ENCODE data around the gene SACM1L. TPM values are rescaled to one million over a fixed set of nuclear protein-coding genes. Genes with fewer than 3 reads are reported as not detected.
A peak's percentile ranks its signal among the peaks of the same experiment; 100 is the strongest.

The SACM1L gene
- total and polyA plus RNA-seq, 2 of the 13 experiments (the other 11 are each of a cell fraction or from before 2014, with no cell fraction given), result 15.1 to 27.8 TPM

GRCh38 chr3:45688882-45689786, at the start of gene SACM1L (continued):
- TF ChIP-seq ZNF460 (CRISPR knock-in tag; IDR thresholded peaks at IDR 0.05; ENCODE audit: borderline replicate concordance), result no peak; the same call in 1 of the 2 replicates
- TF ChIP-seq TERF1 (CRISPR knock-in tag; IDR thresholded peaks at IDR 0.05), result no peak
- TF ChIP-seq ZC3H4 (CRISPR knock-in tag; IDR thresholded peaks at IDR 0.05; ENCODE audit: borderline replicate concordance), result no peak
- peak; percentile 70 for TF ChIP-seq GATAD2A (CRISPR knock-in tag; IDR thresholded peaks at IDR 0.05)
- TF ChIP-seq CCDC6 (CRISPR knock-in tag; IDR thresholded peaks at IDR 0.05), result peak; percentile 83; the same call in 1 of the 2 replicates
- no peak for TF ChIP-seq KLF13 (CRISPR knock-in tag; IDR thresholded peaks at IDR 0.05)
- TF ChIP-seq ZNF766 (CRISPR knock-in tag; IDR thresholded peaks at IDR 0.05; ENCODE audit: borderline replicate concordance), result peak; percentile 89; the same call in 1 of the 2 replicates
- TF ChIP-seq, protein P1, sequence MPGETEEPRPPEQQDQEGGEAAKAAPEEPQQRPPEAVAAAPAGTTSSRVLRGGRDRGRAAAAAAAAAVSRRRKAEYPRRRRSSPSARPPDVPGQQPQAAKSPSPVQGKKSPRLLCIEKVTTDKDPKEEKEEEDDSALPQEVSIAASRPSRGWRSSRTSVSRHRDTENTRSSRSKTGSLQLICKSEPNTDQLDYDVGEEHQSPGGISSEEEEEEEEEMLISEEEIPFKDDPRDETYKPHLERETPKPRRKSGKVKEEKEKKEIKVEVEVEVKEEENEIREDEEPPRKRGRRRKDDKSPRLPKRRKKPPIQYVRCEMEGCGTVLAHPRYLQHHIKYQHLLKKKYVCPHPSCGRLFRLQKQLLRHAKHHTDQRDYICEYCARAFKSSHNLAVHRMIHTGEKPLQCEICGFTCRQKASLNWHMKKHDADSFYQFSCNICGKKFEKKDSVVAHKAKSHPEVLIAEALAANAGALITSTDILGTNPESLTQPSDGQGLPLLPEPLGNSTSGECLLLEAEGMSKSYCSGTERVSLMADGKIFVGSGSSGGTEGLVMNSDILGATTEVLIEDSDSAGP (CRISPR knock-in tag; IDR thresholded peaks at IDR 0.05; ENCODE audit: borderline replicate concordance), result peak; percentile 93
- TF ChIP-seq ZNF510 (CRISPR knock-in tag; IDR thresholded peaks at IDR 0.05; ENCODE audit: low read depth), result no peak; the same call in 1 of the 2 replicates
- TF ChIP-seq ASH2L (IDR thresholded peaks at IDR 0.05; ENCODE audit: insufficient read length, low read depth, low read length), result peak; percentile 88
- TF ChIP-seq HDAC2 (CRISPR knock-in tag; IDR thresholded peaks at IDR 0.05), result peak; percentile 57
- peak; percentile 20; the same call in 1 of the 2 replicates for TF ChIP-seq HNF4G (IDR thresholded peaks at IDR 0.05; ENCODE audit: borderline replicate concordance, low read depth, low read length)
- no peak for TF ChIP-seq HNF4G (CRISPR knock-in tag; IDR thresholded peaks at IDR 0.05; ENCODE audit: borderline replicate concordance, low read depth)
- TF ChIP-seq, protein P2, sequence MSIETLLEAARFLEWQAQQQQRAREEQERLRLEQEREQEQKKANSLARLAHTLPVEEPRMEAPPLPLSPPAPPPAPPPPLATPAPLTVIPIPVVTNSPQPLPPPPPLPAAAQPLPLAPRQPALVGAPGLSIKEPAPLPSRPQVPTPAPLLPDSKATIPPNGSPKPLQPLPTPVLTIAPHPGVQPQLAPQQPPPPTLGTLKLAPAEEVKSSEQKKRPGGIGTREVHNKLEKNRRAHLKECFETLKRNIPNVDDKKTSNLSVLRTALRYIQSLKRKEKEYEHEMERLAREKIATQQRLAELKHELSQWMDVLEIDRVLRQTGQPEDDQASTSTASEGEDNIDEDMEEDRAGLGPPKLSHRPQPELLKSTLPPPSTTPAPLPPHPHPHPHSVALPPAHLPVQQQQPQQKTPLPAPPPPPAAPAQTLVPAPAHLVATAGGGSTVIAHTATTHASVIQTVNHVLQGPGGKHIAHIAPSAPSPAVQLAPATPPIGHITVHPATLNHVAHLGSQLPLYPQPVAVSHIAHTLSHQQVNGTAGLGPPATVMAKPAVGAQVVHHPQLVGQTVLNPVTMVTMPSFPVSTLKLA (IDR thresholded peaks at IDR 0.05), result 0 out of 2 replicates have a peak, but pooled peaks have one; percentile 35
- TF ChIP-seq, protein P3, sequence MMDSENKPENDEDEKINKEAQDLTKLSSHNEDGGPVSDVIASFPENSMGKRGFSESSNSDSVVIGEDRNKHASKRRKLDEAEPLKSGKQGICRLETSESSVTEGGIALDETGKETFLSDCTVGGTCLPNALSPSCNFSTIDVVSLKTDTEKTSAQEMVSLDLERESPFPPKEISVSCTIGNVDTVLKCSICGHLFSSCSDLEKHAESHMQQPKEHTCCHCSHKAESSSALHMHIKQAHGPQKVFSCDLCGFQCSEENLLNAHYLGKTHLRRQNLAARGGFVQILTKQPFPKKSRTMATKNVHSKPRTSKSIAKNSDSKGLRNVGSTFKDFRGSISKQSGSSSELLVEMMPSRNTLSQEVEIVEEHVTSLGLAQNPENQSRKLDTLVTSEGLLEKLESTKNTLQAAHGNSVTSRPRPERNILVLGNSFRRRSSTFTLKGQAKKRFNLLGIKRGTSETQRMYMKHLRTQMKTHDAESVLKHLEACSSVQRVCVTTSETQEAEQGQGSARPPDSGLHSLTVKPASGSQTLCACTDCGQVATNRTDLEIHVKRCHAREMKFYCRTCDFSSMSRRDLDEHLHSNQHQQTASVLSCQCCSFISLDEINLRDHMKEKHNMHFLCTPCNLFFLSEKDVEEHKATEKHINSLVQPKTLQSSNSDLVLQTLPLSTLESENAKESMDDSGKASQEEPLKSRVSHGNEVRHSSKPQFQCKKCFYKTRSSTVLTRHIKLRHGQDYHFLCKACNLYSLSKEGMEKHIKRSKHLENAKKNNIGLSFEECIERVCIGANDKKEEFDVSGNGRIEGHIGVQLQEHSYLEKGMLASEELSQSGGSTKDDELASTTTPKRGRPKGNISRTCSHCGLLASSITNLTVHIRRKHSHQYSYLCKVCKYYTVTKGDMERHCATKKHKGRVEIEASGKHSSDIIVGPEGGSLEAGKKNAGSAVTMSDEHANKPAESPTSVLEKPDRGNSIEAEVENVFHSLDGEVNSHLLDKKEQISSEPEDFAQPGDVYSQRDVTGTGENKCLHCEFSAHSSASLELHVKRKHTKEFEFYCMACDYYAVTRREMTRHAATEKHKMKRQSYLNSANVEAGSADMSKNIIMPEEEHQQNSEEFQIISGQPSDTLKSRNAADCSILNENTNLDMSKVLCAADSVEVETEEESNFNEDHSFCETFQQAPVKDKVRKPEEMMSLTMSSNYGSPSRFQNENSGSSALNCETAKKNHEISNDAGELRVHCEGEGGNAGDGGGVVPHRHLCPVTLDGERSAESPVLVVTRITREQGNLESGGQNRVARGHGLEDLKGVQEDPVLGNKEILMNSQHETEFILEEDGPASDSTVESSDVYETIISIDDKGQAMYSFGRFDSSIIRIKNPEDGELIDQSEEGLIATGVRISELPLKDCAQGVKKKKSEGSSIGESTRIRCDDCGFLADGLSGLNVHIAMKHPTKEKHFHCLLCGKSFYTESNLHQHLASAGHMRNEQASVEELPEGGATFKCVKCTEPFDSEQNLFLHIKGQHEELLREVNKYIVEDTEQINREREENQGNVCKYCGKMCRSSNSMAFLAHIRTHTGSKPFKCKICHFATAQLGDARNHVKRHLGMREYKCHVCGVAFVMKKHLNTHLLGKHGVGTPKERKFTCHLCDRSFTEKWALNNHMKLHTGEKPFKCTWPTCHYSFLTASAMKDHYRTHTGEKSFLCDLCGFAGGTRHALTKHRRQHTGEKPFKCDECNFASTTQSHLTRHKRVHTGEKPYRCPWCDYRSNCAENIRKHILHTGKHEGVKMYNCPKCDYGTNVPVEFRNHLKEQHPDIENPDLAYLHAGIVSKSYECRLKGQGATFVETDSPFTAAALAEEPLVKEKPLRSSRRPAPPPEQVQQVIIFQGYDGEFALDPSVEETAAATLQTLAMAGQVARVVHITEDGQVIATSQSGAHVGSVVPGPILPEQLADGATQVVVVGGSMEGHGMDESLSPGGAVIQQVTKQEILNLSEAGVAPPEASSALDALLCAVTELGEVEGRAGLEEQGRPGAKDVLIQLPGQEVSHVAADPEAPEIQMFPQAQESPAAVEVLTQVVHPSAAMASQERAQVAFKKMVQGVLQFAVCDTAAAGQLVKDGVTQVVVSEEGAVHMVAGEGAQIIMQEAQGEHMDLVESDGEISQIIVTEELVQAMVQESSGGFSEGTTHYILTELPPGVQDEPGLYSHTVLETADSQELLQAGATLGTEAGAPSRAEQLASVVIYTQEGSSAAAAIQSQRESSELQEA (CRISPR knock-in tag; IDR thresholded peaks at IDR 0.05; ENCODE audit: not compliant biosample characterization), result peak; percentile 50
